HepG2 (cell line): Measurements from ENCODE around the gene SMO. TPM values are rescaled to one million over a fixed set of nuclear protein-coding genes. Genes with fewer than 3 reads are reported as not detected.
A peak's percentile ranks its signal among the peaks of the same experiment; 100 is the strongest.

Source experiments
- CEBPB ChIP-seq: IDR thresholded peaks from 2 replicates; pipeline ENCODE4 v1.6.1; 2011; ENCODE audit warnings: low read depth, low read length, improper control_type of control experiment, borderline replicate concordance
- PHF20 ChIP-seq: sonication (generic); formaldehyde crosslinking; IDR thresholded peaks from 2 replicates; pipeline ENCODE4 v1.5.0; 2020; ENCODE audit warnings: mild to moderate bottlenecking, missing genetic modification reagents
- RBM22 ChIP-seq: fragments of 200-400 bp; formaldehyde crosslinking; optimal IDR thresholded peaks from 2 replicates; pipeline ENCODE3; 2017; ENCODE audit warnings: mild to moderate bottlenecking, low read length, moderate library complexity
- ZNF333 ChIP-seq: sonication (generic); formaldehyde crosslinking; IDR thresholded peaks from 2 replicates; pipeline ENCODE4 v1.4.0; 2020; ENCODE audit warnings: mild to moderate bottlenecking, missing genetic modification reagents, borderline replicate concordance
- ZNF564 ChIP-seq: sonication (generic); formaldehyde crosslinking; IDR thresholded peaks from 2 replicates; pipeline ENCODE4 v1.8.1; 2023; ENCODE audit warnings: mild to moderate bottlenecking, missing genetic modification reagents
- polyA plus RNA-seq, 8 experiments: library from polyadenylated mRNA; depleted of rRNA in 3 of 8; stranded (reverse) in 7 of 8; unstranded in 1 of 8; fragments of >200 nt; fragmentation: Illumina TruSeq in 4 of 8; extraction: Trizol in 4 of 8; gene quantifications; 2 replicates each; pipeline versions ENCODE4 v1.2.1 to v1.2.3, GENCODE V29; 2011 to 2016; ENCODE audit warnings: low read depth in 4 of 8, missing spikeins in 1 of 8, mixed read lengths in 1 of 8; ENCODE audit not compliant: insufficient read depth in 1 of 8
- total RNA-seq, 5 experiments: library from RNA; depleted of rRNA; stranded (reverse); fragments of >200 nt; fragmentation: Illumina TruSeq; extraction: Trizol; gene quantifications; 2 replicates each; pipeline ENCODE4 v1.2.3, GENCODE V29; 2016; ENCODE audit warnings: low read depth in 1 of 5
- TF ChIP-seq, protein P1 (sequence below): sonication (generic); formaldehyde crosslinking; conservative IDR thresholded peaks from 2 replicates; pipeline ENCODE4 v1.4.0; 2020; ENCODE audit warnings: missing genetic modification reagents
- TF ChIP-seq, protein P2 (sequence below): sonication (generic); formaldehyde crosslinking; IDR thresholded peaks from 2 replicates; pipeline ENCODE4 v1.5.1; 2020; ENCODE audit warnings: missing genetic modification reagents, mild to moderate bottlenecking, borderline replicate concordance
- TF ChIP-seq, protein P3 (sequence below): sonication (generic); formaldehyde crosslinking; IDR thresholded peaks from 2 replicates; pipeline ENCODE4 v1.5.1; 2020; ENCODE audit warnings: missing genetic modification reagents, mild to moderate bottlenecking, borderline replicate concordance
- TF ChIP-seq, protein P4 (sequence below): sonication (generic); formaldehyde crosslinking; IDR thresholded peaks from 2 replicates; pipeline ENCODE4 v1.5.1; 2020; ENCODE audit warnings: missing genetic modification reagents, mild to moderate bottlenecking, borderline replicate concordance
- TF ChIP-seq, protein P5 (sequence below): sonication (generic); formaldehyde crosslinking; IDR thresholded peaks from 2 replicates; pipeline ENCODE4 v1.4.0; 2020; ENCODE audit warnings: missing genetic modification reagents, mild to moderate bottlenecking, borderline replicate concordance
- TF ChIP-seq, protein P6 (sequence below): sonication (generic); formaldehyde crosslinking; IDR thresholded peaks from 2 replicates; pipeline ENCODE4 v1.5.1; 2020; ENCODE audit warnings: mild to moderate bottlenecking, moderate library complexity, missing genetic modification reagents

Gene SMO
- total and polyA plus RNA-seq, 2 of the 13 experiments (the other 11 are each of a cell fraction or from before 2014, with no cell fraction given): 23.8 to 32.3 TPM

DNA sequence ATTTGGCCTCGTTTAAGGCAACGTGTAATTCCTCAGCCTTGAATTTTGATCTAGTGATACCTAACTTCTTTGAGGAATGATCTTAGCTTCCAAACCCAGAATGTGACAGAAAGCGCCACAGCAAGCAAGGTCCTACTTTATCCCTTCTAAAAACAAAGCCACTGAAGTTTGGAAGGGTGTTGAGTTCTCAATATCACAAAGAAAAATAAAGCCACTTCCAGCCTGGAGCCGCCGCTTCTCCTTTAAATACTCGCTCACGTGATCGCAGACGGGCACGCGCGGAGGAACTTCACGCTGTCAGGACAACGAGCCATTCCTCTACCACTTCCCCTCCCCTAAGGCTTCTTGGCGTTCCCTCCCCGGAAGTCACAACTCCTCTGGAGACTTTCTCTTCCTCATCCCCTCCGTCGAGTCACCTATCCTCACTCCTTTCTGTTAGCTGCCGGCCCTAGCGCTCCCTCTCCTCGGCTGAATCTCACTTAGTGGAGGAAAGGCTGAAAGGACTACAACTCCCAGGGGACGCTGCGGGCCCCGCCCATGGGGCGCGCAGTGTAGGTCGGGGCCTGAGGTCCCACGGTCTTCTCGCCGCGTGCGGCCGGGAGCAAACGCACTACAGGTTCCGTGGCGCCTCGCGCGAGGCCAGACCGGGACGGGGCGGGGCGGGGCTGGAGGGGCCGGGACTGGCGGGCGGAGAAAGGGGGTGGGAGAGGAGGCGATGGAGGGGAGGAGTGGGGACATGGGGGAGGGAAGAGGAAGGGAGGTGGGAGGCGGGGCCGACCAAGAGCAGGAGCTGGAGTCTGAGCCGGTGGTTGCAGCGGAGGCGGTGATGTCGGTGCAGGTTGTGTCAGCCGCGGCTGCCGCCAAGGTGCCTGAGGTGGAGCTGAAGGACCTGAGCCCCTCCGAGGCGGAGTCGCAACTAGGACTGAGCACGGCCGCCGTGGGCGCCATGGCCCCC, 36.1 kb downstream of the SMO start, which contains the start of gene AHCYL2 (continued):
- TF ChIP-seq, protein P1, sequence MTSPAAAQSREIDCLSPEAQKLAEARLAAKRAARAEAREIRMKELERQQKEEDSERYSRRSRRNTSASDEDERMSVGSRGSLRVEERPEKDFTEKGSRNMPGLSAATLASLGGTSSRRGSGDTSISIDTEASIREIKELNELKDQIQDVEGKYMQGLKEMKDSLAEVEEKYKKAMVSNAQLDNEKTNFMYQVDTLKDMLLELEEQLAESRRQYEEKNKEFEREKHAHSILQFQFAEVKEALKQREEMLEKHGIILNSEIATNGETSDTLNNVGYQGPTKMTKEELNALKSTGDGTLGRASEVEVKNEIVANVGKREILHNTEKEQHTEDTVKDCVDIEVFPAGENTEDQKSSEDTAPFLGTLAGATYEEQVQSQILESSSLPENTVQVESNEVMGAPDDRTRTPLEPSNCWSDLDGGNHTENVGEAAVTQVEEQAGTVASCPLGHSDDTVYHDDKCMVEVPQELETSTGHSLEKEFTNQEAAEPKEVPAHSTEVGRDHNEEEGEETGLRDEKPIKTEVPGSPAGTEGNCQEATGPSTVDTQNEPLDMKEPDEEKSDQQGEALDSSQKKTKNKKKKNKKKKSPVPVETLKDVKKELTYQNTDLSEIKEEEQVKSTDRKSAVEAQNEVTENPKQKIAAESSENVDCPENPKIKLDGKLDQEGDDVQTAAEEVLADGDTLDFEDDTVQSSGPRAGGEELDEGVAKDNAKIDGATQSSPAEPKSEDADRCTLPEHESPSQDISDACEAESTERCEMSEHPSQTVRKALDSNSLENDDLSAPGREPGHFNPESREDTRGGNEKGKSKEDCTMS (CRISPR knock-in tag): no peak
- TF ChIP-seq ZNF564 (CRISPR knock-in tag) (no peak), RBM22 (no peak), PHF20 (CRISPR knock-in tag) (no peak), ZNF333 (0 out of 2 replicates have a peak, but pooled peaks have one; percentile 55), CEBPB (no peak)
- TF ChIP-seq, protein P2, sequence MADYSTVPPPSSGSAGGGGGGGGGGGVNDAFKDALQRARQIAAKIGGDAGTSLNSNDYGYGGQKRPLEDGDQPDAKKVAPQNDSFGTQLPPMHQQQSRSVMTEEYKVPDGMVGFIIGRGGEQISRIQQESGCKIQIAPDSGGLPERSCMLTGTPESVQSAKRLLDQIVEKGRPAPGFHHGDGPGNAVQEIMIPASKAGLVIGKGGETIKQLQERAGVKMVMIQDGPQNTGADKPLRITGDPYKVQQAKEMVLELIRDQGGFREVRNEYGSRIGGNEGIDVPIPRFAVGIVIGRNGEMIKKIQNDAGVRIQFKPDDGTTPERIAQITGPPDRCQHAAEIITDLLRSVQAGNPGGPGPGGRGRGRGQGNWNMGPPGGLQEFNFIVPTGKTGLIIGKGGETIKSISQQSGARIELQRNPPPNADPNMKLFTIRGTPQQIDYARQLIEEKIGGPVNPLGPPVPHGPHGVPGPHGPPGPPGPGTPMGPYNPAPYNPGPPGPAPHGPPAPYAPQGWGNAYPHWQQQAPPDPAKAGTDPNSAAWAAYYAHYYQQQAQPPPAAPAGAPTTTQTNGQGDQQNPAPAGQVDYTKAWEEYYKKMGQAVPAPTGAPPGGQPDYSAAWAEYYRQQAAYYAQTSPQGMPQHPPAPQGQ (CRISPR knock-in tag): no peak
- TF ChIP-seq, protein P3, sequence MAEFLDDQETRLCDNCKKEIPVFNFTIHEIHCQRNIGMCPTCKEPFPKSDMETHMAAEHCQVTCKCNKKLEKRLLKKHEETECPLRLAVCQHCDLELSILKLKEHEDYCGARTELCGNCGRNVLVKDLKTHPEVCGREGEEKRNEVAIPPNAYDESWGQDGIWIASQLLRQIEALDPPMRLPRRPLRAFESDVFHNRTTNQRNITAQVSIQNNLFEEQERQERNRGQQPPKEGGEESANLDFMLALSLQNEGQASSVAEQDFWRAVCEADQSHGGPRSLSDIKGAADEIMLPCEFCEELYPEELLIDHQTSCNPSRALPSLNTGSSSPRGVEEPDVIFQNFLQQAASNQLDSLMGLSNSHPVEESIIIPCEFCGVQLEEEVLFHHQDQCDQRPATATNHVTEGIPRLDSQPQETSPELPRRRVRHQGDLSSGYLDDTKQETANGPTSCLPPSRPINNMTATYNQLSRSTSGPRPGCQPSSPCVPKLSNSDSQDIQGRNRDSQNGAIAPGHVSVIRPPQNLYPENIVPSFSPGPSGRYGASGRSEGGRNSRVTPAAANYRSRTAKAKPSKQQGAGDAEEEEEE (CRISPR knock-in tag): no peak
- TF ChIP-seq, protein P4, sequence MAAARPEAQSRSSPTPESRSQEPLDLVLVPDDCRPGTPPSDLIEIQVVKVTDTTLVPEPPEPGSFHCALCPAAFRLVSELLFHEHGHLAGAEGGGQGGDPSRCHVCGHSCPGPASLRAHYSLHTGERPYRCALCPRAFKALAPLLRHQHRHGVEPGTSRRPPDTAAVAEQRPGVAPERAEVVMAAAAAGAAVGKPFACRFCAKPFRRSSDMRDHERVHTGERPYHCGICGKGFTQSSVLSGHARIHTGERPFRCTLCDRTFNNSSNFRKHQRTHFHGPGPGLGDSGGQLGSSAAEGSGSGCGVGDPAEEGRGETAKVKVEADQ (CRISPR knock-in tag): no peak
- TF ChIP-seq, protein P5, sequence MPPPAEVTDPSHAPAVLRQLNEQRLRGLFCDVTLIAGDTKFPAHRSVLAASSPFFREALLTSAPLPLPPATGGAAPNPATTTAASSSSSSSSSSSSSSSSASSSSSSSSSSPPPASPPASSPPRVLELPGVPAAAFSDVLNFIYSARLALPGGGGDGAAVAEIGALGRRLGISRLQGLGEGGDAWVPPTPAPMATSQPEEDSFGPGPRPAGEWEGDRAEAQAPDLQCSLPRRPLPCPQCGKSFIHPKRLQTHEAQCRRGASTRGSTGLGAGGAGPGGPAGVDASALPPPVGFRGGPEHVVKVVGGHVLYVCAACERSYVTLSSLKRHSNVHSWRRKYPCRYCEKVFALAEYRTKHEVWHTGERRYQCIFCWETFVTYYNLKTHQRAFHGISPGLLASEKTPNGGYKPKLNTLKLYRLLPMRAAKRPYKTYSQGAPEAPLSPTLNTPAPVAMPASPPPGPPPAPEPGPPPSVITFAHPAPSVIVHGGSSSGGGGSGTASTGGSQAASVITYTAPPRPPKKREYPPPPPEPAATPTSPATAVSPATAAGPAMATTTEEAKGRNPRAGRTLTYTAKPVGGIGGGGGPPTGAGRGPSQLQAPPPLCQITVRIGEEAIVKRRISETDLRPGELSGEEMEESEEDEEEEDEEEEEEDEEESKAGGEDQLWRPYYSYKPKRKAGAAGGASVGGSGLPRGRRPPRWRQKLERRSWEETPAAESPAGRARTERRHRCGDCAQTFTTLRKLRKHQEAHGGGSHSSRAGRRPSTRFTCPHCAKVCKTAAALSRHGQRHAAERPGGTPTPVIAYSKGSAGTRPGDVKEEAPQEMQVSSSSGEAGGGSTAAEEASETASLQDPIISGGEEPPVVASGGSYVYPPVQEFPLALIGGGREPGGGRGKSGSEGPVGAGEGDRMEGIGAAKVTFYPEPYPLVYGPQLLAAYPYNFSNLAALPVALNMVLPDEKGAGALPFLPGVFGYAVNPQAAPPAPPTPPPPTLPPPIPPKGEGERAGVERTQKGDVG (CRISPR knock-in tag): peak; percentile 32; the same call in 1 of the 2 replicates
- TF ChIP-seq, protein P6, sequence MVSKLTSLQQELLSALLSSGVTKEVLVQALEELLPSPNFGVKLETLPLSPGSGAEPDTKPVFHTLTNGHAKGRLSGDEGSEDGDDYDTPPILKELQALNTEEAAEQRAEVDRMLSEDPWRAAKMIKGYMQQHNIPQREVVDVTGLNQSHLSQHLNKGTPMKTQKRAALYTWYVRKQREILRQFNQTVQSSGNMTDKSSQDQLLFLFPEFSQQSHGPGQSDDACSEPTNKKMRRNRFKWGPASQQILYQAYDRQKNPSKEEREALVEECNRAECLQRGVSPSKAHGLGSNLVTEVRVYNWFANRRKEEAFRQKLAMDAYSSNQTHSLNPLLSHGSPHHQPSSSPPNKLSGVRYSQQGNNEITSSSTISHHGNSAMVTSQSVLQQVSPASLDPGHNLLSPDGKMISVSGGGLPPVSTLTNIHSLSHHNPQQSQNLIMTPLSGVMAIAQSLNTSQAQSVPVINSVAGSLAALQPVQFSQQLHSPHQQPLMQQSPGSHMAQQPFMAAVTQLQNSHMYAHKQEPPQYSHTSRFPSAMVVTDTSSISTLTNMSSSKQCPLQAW: peak; percentile 87
